HEK293 (cell line): ENCODE results near the gene PRM3.
A peak's percentile ranks its signal among the peaks of the same experiment; 100 is the strongest.

ENCODE experiments used
- CTCF ChIA-PET: fragments of 350-600 bp; formaldehyde crosslinking; extraction: SDS; loops from one replicate; lab custom pipeline; 2021; ENCODE audit warnings: antibody characterized with exemption; lab: Yijun Ruan, JAX
- POLR2A ChIA-PET: fragments of 300-600 bp; formaldehyde crosslinking; extraction: SDS; loops from one replicate; lab custom pipeline; 2020; ENCODE audit warnings: antibody characterized with exemption, inconsistent platforms; lab: Yijun Ruan, JAX
- H3K27ac ChIP-seq: fragments of 200-500 bp; sonication (Bioruptor generic); 2 replicates; pipeline ENCODE4 v1.5.1; 2014; ENCODE audit warnings: low read depth, low read length, control low read depth, inconsistent platforms; ENCODE audit errors: extremely low read depth
- H3K36me3 ChIP-seq, 2 experiments: fragments of 200-500 bp in 1 of 2; sonication (Bioruptor generic) in 1 of 2; 1 replicate in 1 of 2; 2 replicates in 1 of 2; pipeline ENCODE4 v1.5.1; 2014 to 2017; ENCODE audit warnings: inconsistent platforms in 2 of 2, low read length in 2 of 2; ENCODE audit not compliant: control insufficient read depth in 2 of 2, insufficient read depth in 1 of 2
- H3K4me1 ChIP-seq: fragments of 200-500 bp; sonication (Bioruptor generic); 2 replicates; pipeline ENCODE4 v1.5.1; 2014; ENCODE audit warnings: mild to moderate bottlenecking, low read length, inconsistent platforms; ENCODE audit not compliant: control insufficient read depth, insufficient read depth
- H3K4me3 ChIP-seq: 2 replicates; pipeline ENCODE4 v1.5.1; 2011; ENCODE audit warnings: low read depth, mild to moderate bottlenecking, control low read depth, low read length, moderate library complexity
- H3K9me3 ChIP-seq: fragments of 200-500 bp; sonication (Bioruptor generic); 2 replicates; pipeline ENCODE4 v1.5.1; 2014; ENCODE audit warnings: low read depth, low read length, inconsistent platforms; ENCODE audit not compliant: control insufficient read depth, insufficient read depth
- EGR2 ChIP-seq: fragments of 450-650 bp; formaldehyde crosslinking; IDR thresholded peaks from 2 replicates; pipeline ENCODE4 v1.5.1; 2016; ENCODE audit warnings: low read depth, missing biosample characterization, missing genetic modification characterization
- GLIS1 ChIP-seq: fragments of 450-650 bp; formaldehyde crosslinking; IDR thresholded peaks from 2 replicates; pipeline ENCODE4 v1.5.1; 2016; ENCODE audit warnings: missing biosample characterization, missing genetic modification characterization
- KLF10 ChIP-seq: fragments of 450-650 bp; IDR thresholded peaks from 2 replicates; pipeline ENCODE4 v1.5.1; 2018; ENCODE audit warnings: missing biosample characterization, mild to moderate bottlenecking, missing genetic modification characterization
- KLF7 ChIP-seq: fragments of 450-650 bp; formaldehyde crosslinking; IDR thresholded peaks from 2 replicates; pipeline ENCODE4 v1.5.1; 2016; ENCODE audit warnings: missing biosample characterization, missing genetic modification characterization, borderline replicate concordance
- MEIS1 ChIP-seq: sonication (generic); formaldehyde crosslinking; IDR thresholded peaks from 2 replicates; pipeline ENCODE4 v1.8.1; 2022; ENCODE audit warnings: missing genetic modification reagents, mild to moderate bottlenecking, borderline replicate concordance
- MYNN ChIP-seq: fragments of 450-650 bp; formaldehyde crosslinking; IDR thresholded peaks from 2 replicates; pipeline ENCODE4 v1.5.1; 2016; ENCODE audit warnings: missing biosample characterization, missing genetic modification characterization, borderline replicate concordance
- REPIN1 ChIP-seq: fragments of 450-650 bp; formaldehyde crosslinking; IDR thresholded peaks from 2 replicates; pipeline ENCODE4 v1.5.1; 2017; ENCODE audit warnings: missing biosample characterization, missing genetic modification characterization, low read depth
- SP7 ChIP-seq: fragments of 450-650 bp; formaldehyde crosslinking; IDR thresholded peaks from 2 replicates; pipeline ENCODE4 v1.5.1; 2016; ENCODE audit warnings: missing biosample characterization, missing genetic modification characterization
- TCF7L2 ChIP-seq: IDR thresholded peaks from 2 replicates; pipeline ENCODE4 v1.6.1; 2011; ENCODE audit warnings: low read depth, mild to moderate bottlenecking, inconsistent platforms, low read length, moderate library complexity, borderline replicate concordance
- YY2 ChIP-seq: fragments of 450-650 bp; formaldehyde crosslinking; IDR thresholded peaks from 2 replicates; pipeline ENCODE4 v1.5.1; 2016; ENCODE audit warnings: missing biosample characterization, missing genetic modification characterization
- ZBTB17 ChIP-seq: fragments of 450-650 bp; formaldehyde crosslinking; IDR thresholded peaks from 2 replicates; pipeline ENCODE4 v1.5.1; 2016; ENCODE audit warnings: missing biosample characterization, missing genetic modification characterization
- ZBTB21 ChIP-seq: fragments of 450-650 bp; formaldehyde crosslinking; IDR thresholded peaks from 2 replicates; pipeline ENCODE4 v1.5.1; 2017; ENCODE audit warnings: missing biosample characterization, missing genetic modification characterization
- ZNF112 ChIP-seq: fragments of 450-650 bp; formaldehyde crosslinking; IDR thresholded peaks from 2 replicates; pipeline ENCODE4 v1.5.0; 2017; ENCODE audit warnings: missing biosample characterization, missing genetic modification characterization
- ZNF121 ChIP-seq: fragments of 450-650 bp; formaldehyde crosslinking; IDR thresholded peaks from 2 replicates; pipeline ENCODE4 v1.5.1; 2016; ENCODE audit warnings: missing biosample characterization, missing genetic modification characterization
- ZNF138 ChIP-seq: fragments of 450-650 bp; formaldehyde crosslinking; IDR thresholded peaks from 2 replicates; pipeline ENCODE4 v1.5.1; 2016; ENCODE audit warnings: missing biosample characterization, missing genetic modification characterization, borderline replicate concordance
- ZNF23 ChIP-seq: fragments of 450-650 bp; formaldehyde crosslinking; IDR thresholded peaks from 2 replicates; pipeline ENCODE4 v1.5.1; 2016; ENCODE audit warnings: missing biosample characterization, missing genetic modification characterization, borderline replicate concordance
- ZNF426 ChIP-seq: fragments of 450-650 bp; formaldehyde crosslinking; IDR thresholded peaks from 2 replicates; pipeline ENCODE4 v1.5.1; 2017; ENCODE audit warnings: missing biosample characterization, missing genetic modification characterization, mild to moderate bottlenecking, inconsistent platforms, moderate library complexity
- ZNF530 ChIP-seq: fragments of 450-650 bp; formaldehyde crosslinking; IDR thresholded peaks from 2 replicates; pipeline ENCODE4 v1.5.1; 2016; ENCODE audit warnings: low read depth, missing biosample characterization, missing genetic modification characterization
- ZNF571 ChIP-seq: fragments of 450-650 bp; formaldehyde crosslinking; IDR thresholded peaks from 2 replicates; pipeline ENCODE4 v1.5.0; 2017; ENCODE audit warnings: missing biosample characterization, missing genetic modification characterization
- ZNF600 ChIP-seq: fragments of 450-650 bp; formaldehyde crosslinking; IDR thresholded peaks from 2 replicates; pipeline ENCODE4 v1.5.1; 2016; ENCODE audit warnings: missing biosample characterization, missing genetic modification characterization
- ZNF621 ChIP-seq: fragments of 450-650 bp; formaldehyde crosslinking; IDR thresholded peaks from 2 replicates; pipeline ENCODE4 v1.5.1; 2017; ENCODE audit warnings: missing biosample characterization, missing genetic modification characterization
- ZNF677 ChIP-seq: fragments of 450-650 bp; IDR thresholded peaks from 2 replicates; pipeline ENCODE4 v1.5.0; 2018; ENCODE audit warnings: missing biosample characterization, mild to moderate bottlenecking, missing genetic modification characterization, moderate library complexity
- ZNF707 ChIP-seq: fragments of 450-650 bp; formaldehyde crosslinking; IDR thresholded peaks from 2 replicates; pipeline ENCODE4 v1.5.1; 2016; ENCODE audit warnings: missing biosample characterization, missing genetic modification characterization
- TF ChIP-seq, protein P1 (sequence below): fragments of 450-650 bp; formaldehyde crosslinking; IDR thresholded peaks from 2 replicates; pipeline ENCODE4 v1.5.1; 2017; ENCODE audit warnings: missing biosample characterization, missing genetic modification characterization
- TF ChIP-seq, protein P2 (sequence below): fragments of 450-650 bp; formaldehyde crosslinking; IDR thresholded peaks from 2 replicates; pipeline ENCODE4 v1.5.1; 2017; ENCODE audit warnings: missing biosample characterization, missing genetic modification characterization
- TF ChIP-seq, protein P3 (sequence below): fragments of 450-650 bp; formaldehyde crosslinking; IDR thresholded peaks from 2 replicates; pipeline ENCODE4 v1.5.1; 2016; ENCODE audit warnings: missing biosample characterization, missing genetic modification characterization, borderline replicate concordance
- TF ChIP-seq, protein P4 (sequence below): fragments of 450-650 bp; formaldehyde crosslinking; IDR thresholded peaks from 2 replicates; pipeline ENCODE4 v1.5.1; 2017; ENCODE audit warnings: missing biosample characterization, missing genetic modification characterization

Gene PRM3

DNA sequence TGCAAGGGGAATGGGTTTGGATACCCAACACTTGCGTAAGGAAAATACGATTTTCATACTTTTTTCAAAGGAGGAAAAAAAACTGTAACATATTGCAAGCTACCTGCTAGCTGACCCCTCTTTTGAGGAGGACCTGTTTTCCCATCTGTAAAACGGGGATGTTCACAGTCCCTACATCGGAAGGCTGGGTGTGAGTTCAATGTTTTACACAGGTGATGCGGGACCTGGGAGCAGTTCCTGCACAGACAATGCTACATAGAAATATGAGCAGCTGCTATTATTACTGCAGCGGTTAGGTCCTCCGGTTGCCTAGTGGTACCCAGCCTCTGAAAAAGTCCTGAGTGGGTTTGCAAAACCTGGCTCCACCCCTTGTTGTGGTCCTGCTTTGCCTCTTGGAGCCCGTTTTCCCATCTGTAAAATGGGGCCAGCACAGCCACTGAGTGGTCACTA, 20.9 kb downstream of the PRM3 start:
- H3K4me3 ChIP-seq = no peak overlapping the region
- no peak overlapping the region for H3K27ac ChIP-seq
- H3K4me1 ChIP-seq = peaks cover 5% of the 10 kb centered on the region; the same call in 1 of the 2 replicates
- CTCF ChIA-PET = interaction anchor here (1.2 to 1.6 kb wide), 2 partner anchors 280 to 298 kb away, joined by 5 to 7 read pairs; no protein-coding TSS in a partner anchor
- H3K36me3 ChIP-seq = no peaks in the 10 kb centered on the region
- POLR2A ChIA-PET = interaction anchor here (0.5 kb wide), 1 partner anchor 94 kb away, joined by 6 read pairs; no protein-coding TSS in a partner anchor
- H3K9me3 ChIP-seq = no peaks in the 10 kb centered on the region
- TF ChIP-seq KLF10 (tag by site-specific recombination) (no peak), ZNF121 (tag by site-specific recombination) (no peak), MYNN (tag by site-specific recombination) (no peak)

DNA sequence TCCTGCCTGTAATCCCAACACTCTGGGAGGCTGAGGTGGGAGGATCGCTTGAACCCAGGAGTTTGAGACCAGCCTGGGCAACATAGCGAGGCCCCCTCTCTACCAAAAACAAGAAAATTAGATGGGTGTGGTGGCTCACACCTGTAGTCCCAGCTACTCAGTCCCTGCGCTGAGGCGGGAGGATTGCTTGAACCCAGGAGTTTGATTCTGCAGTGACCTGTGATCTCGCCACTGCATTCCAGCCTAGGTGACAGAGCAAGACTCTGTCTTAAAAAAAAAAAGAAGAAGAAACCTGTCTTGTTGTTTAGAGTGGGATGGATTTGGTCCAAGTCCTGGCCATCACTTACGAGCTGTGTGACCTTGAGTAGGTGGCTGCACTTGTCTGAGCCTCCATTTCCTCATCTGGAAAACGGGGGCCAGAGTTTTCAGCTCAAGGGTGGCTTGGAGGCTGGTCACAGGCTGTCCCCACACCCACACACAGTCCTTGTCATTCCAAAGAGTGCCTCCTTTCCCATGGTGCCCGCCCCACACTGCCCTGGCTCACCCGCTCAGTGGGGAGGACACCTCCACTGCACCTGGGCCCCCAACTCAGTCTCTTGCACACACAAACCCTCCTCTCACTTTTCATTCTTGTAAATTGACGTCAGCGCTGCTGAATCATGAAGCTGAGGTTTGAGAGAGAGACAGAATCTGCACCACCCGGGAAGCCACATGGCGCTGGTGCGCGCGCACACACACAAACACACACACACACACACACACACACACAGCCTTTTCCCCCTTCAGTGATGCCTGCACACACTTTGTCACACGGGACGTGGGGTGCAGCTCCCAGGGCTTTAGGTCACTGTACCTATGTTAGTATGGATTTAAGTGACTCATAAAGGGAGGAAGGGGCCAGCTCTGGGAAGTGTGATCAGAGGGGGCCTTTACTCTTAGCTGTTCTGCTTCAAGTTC, 21.6 kb downstream of the PRM3 start:
- Histone ChIP-seq H3K4me1 (peaks cover 2% of the 10 kb centered on the region; the same call in 1 of the 2 replicates), H3K27ac (no peak overlapping the region), H3K4me3 (no peak overlapping the region), H3K9me3 (no peaks in the 10 kb centered on the region), H3K36me3 (no peaks in the 10 kb centered on the region)
- POLR2A ChIA-PET = interaction anchor here (0.5 kb wide), 1 partner anchor 95 kb away, joined by 6 read pairs; no protein-coding TSS in a partner anchor
- CTCF ChIA-PET = interaction anchor here (1.6 kb wide), 1 partner anchor 298 kb away, joined by 5 read pairs; no protein-coding TSS in a partner anchor
- TF ChIP-seq ZBTB21 (tag by site-specific recombination) (peak; percentile 71), ZNF677 (tag by site-specific recombination) (no peak), ZNF530 (no peak), ZBTB17 (no peak), ZNF138 (no peak), ZNF426 (no peak), GLIS1 (peak; percentile 49), SP7 (0 out of 2 replicates have a peak, but pooled peaks have one; percentile 17), ZNF112 (tag by site-specific recombination) (no peak), YY2 (tag by site-specific recombination) (no peak), ZNF707 (tag by site-specific recombination) (no peak), ZNF600 (tag by site-specific recombination) (no peak), ZNF23 (no peak), KLF7 (tag by site-specific recombination) (no peak), MEIS1 (CRISPR knock-in tag) (no peak), REPIN1 (tag by site-specific recombination) (no peak), ZNF571 (tag by site-specific recombination) (no peak), ZNF621 (tag by site-specific recombination) (no peak), TCF7L2 (no peak), EGR2 (tag by site-specific recombination) (peak; percentile 60; the same call in 1 of the 2 replicates)
- TF ChIP-seq, protein P1, sequence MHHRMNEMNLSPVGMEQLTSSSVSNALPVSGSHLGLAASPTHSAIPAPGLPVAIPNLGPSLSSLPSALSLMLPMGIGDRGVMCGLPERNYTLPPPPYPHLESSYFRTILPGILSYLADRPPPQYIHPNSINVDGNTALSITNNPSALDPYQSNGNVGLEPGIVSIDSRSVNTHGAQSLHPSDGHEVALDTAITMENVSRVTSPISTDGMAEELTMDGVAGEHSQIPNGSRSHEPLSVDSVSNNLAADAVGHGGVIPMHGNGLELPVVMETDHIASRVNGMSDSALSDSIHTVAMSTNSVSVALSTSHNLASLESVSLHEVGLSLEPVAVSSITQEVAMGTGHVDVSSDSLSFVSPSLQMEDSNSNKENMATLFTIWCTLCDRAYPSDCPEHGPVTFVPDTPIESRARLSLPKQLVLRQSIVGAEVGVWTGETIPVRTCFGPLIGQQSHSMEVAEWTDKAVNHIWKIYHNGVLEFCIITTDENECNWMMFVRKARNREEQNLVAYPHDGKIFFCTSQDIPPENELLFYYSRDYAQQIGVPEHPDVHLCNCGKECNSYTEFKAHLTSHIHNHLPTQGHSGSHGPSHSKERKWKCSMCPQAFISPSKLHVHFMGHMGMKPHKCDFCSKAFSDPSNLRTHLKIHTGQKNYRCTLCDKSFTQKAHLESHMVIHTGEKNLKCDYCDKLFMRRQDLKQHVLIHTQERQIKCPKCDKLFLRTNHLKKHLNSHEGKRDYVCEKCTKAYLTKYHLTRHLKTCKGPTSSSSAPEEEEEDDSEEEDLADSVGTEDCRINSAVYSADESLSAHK = no peak
- TF ChIP-seq, protein P2, sequence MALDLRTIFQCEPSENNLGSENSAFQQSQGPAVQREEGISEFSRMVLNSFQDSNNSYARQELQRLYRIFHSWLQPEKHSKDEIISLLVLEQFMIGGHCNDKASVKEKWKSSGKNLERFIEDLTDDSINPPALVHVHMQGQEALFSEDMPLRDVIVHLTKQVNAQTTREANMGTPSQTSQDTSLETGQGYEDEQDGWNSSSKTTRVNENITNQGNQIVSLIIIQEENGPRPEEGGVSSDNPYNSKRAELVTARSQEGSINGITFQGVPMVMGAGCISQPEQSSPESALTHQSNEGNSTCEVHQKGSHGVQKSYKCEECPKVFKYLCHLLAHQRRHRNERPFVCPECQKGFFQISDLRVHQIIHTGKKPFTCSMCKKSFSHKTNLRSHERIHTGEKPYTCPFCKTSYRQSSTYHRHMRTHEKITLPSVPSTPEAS (tag by site-specific recombination) = peak; percentile 63
- TF ChIP-seq, protein P3, sequence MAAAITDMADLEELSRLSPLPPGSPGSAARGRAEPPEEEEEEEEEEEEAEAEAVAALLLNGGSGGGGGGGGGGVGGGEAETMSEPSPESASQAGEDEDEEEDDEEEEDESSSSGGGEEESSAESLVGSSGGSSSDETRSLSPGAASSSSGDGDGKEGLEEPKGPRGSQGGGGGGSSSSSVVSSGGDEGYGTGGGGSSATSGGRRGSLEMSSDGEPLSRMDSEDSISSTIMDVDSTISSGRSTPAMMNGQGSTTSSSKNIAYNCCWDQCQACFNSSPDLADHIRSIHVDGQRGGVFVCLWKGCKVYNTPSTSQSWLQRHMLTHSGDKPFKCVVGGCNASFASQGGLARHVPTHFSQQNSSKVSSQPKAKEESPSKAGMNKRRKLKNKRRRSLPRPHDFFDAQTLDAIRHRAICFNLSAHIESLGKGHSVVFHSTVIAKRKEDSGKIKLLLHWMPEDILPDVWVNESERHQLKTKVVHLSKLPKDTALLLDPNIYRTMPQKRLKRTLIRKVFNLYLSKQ = no peak
- TF ChIP-seq, protein P4, sequence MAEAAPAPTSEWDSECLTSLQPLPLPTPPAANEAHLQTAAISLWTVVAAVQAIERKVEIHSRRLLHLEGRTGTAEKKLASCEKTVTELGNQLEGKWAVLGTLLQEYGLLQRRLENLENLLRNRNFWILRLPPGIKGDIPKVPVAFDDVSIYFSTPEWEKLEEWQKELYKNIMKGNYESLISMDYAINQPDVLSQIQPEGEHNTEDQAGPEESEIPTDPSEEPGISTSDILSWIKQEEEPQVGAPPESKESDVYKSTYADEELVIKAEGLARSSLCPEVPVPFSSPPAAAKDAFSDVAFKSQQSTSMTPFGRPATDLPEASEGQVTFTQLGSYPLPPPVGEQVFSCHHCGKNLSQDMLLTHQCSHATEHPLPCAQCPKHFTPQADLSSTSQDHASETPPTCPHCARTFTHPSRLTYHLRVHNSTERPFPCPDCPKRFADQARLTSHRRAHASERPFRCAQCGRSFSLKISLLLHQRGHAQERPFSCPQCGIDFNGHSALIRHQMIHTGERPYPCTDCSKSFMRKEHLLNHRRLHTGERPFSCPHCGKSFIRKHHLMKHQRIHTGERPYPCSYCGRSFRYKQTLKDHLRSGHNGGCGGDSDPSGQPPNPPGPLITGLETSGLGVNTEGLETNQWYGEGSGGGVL (tag by site-specific recombination) = peak; percentile 47; the same call in 1 of the 2 replicates
